H9 (cell line): Measurements from ENCODE around the gene RPS6KA1. TPM values are rescaled to one million over a fixed set of nuclear protein-coding genes. Genes with fewer than 3 reads are reported as not detected.

Source experiments
- DNase-seq: peaks from one replicate; pipeline ENCODE4 v3.0.0-alpha.2; 2017
- H2AFZ ChIP-seq: one replicate; pipeline ENCODE4 v1.6.1; 2013; ENCODE audit warnings: mild to moderate bottlenecking, low read length, control low read depth, moderate library complexity
- H2AK5ac ChIP-seq: 2 replicates; pipeline ENCODE4 v1.6.1; 2013; ENCODE audit warnings: low read length, control low read depth, mixed read lengths; ENCODE audit not compliant: insufficient read length
- H2BK120ac ChIP-seq: one replicate; pipeline ENCODE4 v1.6.1; 2013; ENCODE audit warnings: low read depth, mild to moderate bottlenecking, low read length, control low read depth, inconsistent platforms; ENCODE audit not compliant: poor library complexity, severe bottlenecking
- H2BK12ac ChIP-seq: 2 replicates; pipeline ENCODE4 v1.6.1; 2013; ENCODE audit warnings: low read length, control low read depth, mixed read lengths, low read depth; ENCODE audit not compliant: insufficient read length
- H2BK15ac ChIP-seq: 2 replicates; pipeline ENCODE4 v1.6.1; 2013; ENCODE audit warnings: low read depth, low read length, control low read depth
- H2BK20ac ChIP-seq: one replicate; pipeline ENCODE4 v1.6.1; 2013; ENCODE audit warnings: low read depth, mild to moderate bottlenecking, low read length, control low read depth, inconsistent platforms; ENCODE audit not compliant: poor library complexity, severe bottlenecking
- H2BK5ac ChIP-seq: 2 replicates; pipeline ENCODE4 v1.6.1; 2013; ENCODE audit warnings: low read length, control low read depth, mixed read lengths; ENCODE audit not compliant: insufficient read length
- H3K14ac ChIP-seq: 2 replicates; pipeline ENCODE4 v1.6.1; 2013; ENCODE audit warnings: low read length, control low read depth; ENCODE audit not compliant: insufficient read depth
- H3K18ac ChIP-seq: 2 replicates; pipeline ENCODE4 v1.6.1; 2013; ENCODE audit warnings: low read depth, mild to moderate bottlenecking, mixed read lengths, low read length, control low read depth; ENCODE audit not compliant: insufficient read length
- H3K23ac ChIP-seq: 2 replicates; pipeline ENCODE4 v1.6.1; 2013; ENCODE audit warnings: low read length, control low read depth, mixed read lengths, low read depth; ENCODE audit not compliant: insufficient read length
- H3K23me2 ChIP-seq: 2 replicates; pipeline ENCODE4 v1.6.1; 2013; ENCODE audit warnings: low read depth, mild to moderate bottlenecking, mixed read lengths, low read length, control low read depth; ENCODE audit not compliant: insufficient read length, poor library complexity, severe bottlenecking
- H3K27ac ChIP-seq: 2 replicates; pipeline ENCODE4 v1.5.1; 2013; ENCODE audit warnings: low read length, control low read depth, mixed read lengths, low read depth; ENCODE audit not compliant: insufficient read length
- H3K27me3 ChIP-seq: 2 replicates; pipeline ENCODE4 v1.6.1; 2013; ENCODE audit warnings: low read length, control low read depth, inconsistent platforms; ENCODE audit not compliant: insufficient read depth
- H3K4ac ChIP-seq: 2 replicates; pipeline ENCODE4 v1.6.1; 2013; ENCODE audit warnings: low read depth, mild to moderate bottlenecking, control low read depth, inconsistent platforms, low read length, moderate library complexity
- H3K4me1 ChIP-seq: 2 replicates; pipeline ENCODE4 v1.6.1; 2013; ENCODE audit warnings: low read length, control low read depth, inconsistent platforms; ENCODE audit not compliant: insufficient read depth
- H3K4me2 ChIP-seq: 2 replicates; pipeline ENCODE4 v1.6.1; 2013; ENCODE audit warnings: low read length, control low read depth, mixed read lengths; ENCODE audit not compliant: insufficient read length, insufficient read depth
- H3K56ac ChIP-seq: 2 replicates; pipeline ENCODE4 v1.6.1; 2013; ENCODE audit warnings: low read depth, mild to moderate bottlenecking, mixed read lengths, low read length, control low read depth; ENCODE audit not compliant: insufficient read length
- H3K79me1 ChIP-seq: 2 replicates; pipeline ENCODE4 v1.6.1; 2013; ENCODE audit warnings: low read depth, mild to moderate bottlenecking, moderate library complexity, low read length, control low read depth, inconsistent platforms; ENCODE audit not compliant: insufficient read depth, poor library complexity, severe bottlenecking
- H3K79me2 ChIP-seq: 2 replicates; pipeline ENCODE4 v1.6.1; 2013; ENCODE audit warnings: low read length, control low read depth, inconsistent platforms; ENCODE audit not compliant: insufficient read depth
- H3K9ac ChIP-seq: 2 replicates; pipeline ENCODE4 v1.6.1; 2013; ENCODE audit warnings: low read length, control low read depth, mixed read lengths; ENCODE audit not compliant: insufficient read length; ENCODE audit errors: extremely low read depth
- H3K9me3 ChIP-seq: one replicate; pipeline ENCODE4 v1.6.1; 2013; ENCODE audit warnings: low read depth, low read length, inconsistent platforms; ENCODE audit not compliant: control insufficient read depth
- H3T11ph ChIP-seq: one replicate; pipeline ENCODE4 v1.6.1; 2013; ENCODE audit warnings: mild to moderate bottlenecking, low read length, control low read depth, inconsistent platforms
- H4K20me1 ChIP-seq: one replicate; pipeline ENCODE4 v1.6.1; 2013; ENCODE audit not compliant: control insufficient read depth, insufficient read length, insufficient read depth
- H4K5ac ChIP-seq: 2 replicates; pipeline ENCODE4 v1.6.1; 2013; ENCODE audit warnings: low read depth, mild to moderate bottlenecking, mixed read lengths, low read length, control low read depth; ENCODE audit not compliant: insufficient read length
- H4K8ac ChIP-seq: replicated peaks from 2 replicates; pipeline ENCODE4 v1.6.1; 2013; ENCODE audit warnings: low read length, control low read depth, mixed read lengths, low read depth; ENCODE audit not compliant: insufficient read length
- H4K91ac ChIP-seq: 2 replicates; pipeline ENCODE4 v1.6.1; 2013; ENCODE audit warnings: low read depth, mild to moderate bottlenecking, moderate library complexity, mixed read lengths, low read length, control low read depth; ENCODE audit not compliant: insufficient read length
- H3K27ac Mint-ChIP-seq, 3 experiments: 2 replicates in 2 of 3; 3 replicates in 1 of 3; pipeline ENCODE4 v1.8.0; 2020 to 2021; ENCODE audit warnings: mixed read lengths in 3 of 3, mild to moderate bottlenecking in 1 of 3, moderate library complexity in 1 of 3
- H3K27me3 Mint-ChIP-seq: 2 replicates; pipeline ENCODE4 v1.8.0; 2021; ENCODE audit warnings: low read depth, mild to moderate bottlenecking, moderate library complexity, mixed read lengths
- H3K36me3 Mint-ChIP-seq, 3 experiments: 2 replicates in 2 of 3; 3 replicates in 1 of 3; pipeline ENCODE4 v1.8.0; 2020 to 2021; ENCODE audit warnings: low read depth in 3 of 3, mixed read lengths in 3 of 3; ENCODE audit not compliant: insufficient read depth in 1 of 3
- H3K4me1 Mint-ChIP-seq, 2 experiments: 2 replicates each; pipeline ENCODE4 v1.8.0; 2020; ENCODE audit warnings: mixed read lengths in 2 of 2
- H3K4me3 Mint-ChIP-seq, 2 experiments: 2 replicates in 1 of 2; 3 replicates in 1 of 2; pipeline ENCODE4 v1.8.0; 2020 to 2021; ENCODE audit warnings: mild to moderate bottlenecking in 2 of 2, mixed read lengths in 2 of 2, moderate library complexity in 1 of 2
- H3K9me3 Mint-ChIP-seq, 2 experiments: 2 replicates in 1 of 2; 3 replicates in 1 of 2; pipeline ENCODE4 v1.8.0; 2020; ENCODE audit warnings: mild to moderate bottlenecking in 2 of 2, mixed read lengths in 2 of 2, moderate library complexity in 1 of 2
- CTCF ChIP-seq: fragments of 200-600 bp; sonication (generic); conservative IDR thresholded peaks from 3 replicates; pipeline ENCODE4 v1.8.0; 2021; ENCODE audit warnings: antibody characterized with exemption, mild to moderate bottlenecking
- WGBS: extraction: QIAGEN DNeasy Blood & Tissue Kit; methylation state at CpG from one replicate; pipeline ENCODE4 v1.1.7; 2013; ENCODE audit warnings: missing lambda C conversion rate, low lambda C conversion rate, mixed read lengths; ENCODE audit not compliant: insufficient read length; ENCODE audit errors: extremely low coverage; 5-methylcytosine and 5-hydroxymethylcytosine counted together
- total RNA-seq: library from RNA; stranded (reverse); gene quantifications from 2 replicates; pipeline ENCODE4 v1.2.1, GENCODE V29; 2021

RPS6KA1 gene
- total RNA-seq, 1 experiment from 2014 or later, result 45.3 TPM

- Histone ChIP-seq H3T11ph (no peak overlapping the region), H2BK12ac (no peak overlapping the region), H3K79me2 (no peaks in the 10 kb centered on the region), H4K5ac (no peak overlapping the region), H3K4me1 (no peaks in the 10 kb centered on the region), H2BK5ac (no peak overlapping the region), H4K20me1 (no peaks in the 10 kb centered on the region), H4K8ac (no peak overlapping the region), H3K4me2 (no peak overlapping the region), H3K9me3 (no peaks in the 10 kb centered on the region), H2BK120ac (no peak overlapping the region), H3K27me3 (no peaks in the 10 kb centered on the region), H3K79me1 (no peaks in the 10 kb centered on the region), H2AFZ (no peak overlapping the region), H3K18ac (no peak overlapping the region), H3K23ac (no peak overlapping the region), H3K4ac (no peak overlapping the region), H2BK20ac (no peak overlapping the region), H4K91ac (no peak overlapping the region), H3K9ac (no peak overlapping the region), H3K27ac (no peak overlapping the region), H3K56ac (no peak overlapping the region), H2AK5ac (no peak overlapping the region), H2BK15ac (no peak overlapping the region), H3K23me2 (no peaks in the 10 kb centered on the region), H3K14ac (no peak overlapping the region)
- H3K36me3 Mint-ChIP-seq, result peaks cover 2 to 18% (median 5%) of the 10 kb centered on the region in 3 experiments; a peak in 5 of 7 replicates
- no peaks in the 10 kb centered on the region for H3K9me3 Mint-ChIP-seq
- WGBS, result no CpG with 5 or more reads among the region's 3 CpGs
- TF ChIP-seq CTCF, result no peak
- peaks cover 9 to 10% of the 10 kb centered on the region in 2 experiments for H3K4me1 Mint-ChIP-seq
- no peak overlapping the region for H3K4me3 Mint-ChIP-seq
- DNase-seq, result no peak
- H3K27ac Mint-ChIP-seq, result peak overlapping the region in 2 of 3 experiments; percentile 25 to 80; a peak in 4 of 7 replicates
- no peaks in the 10 kb centered on the region for H3K27me3 Mint-ChIP-seq
These were observed 10.8 kb downstream of the RPS6KA1 start for GRCh38 chr1:26540351-26540750.
